NOMO-1 (cell line): ENCODE results near the gene MPRIP.
"Not testable (repeated sequence)": the region's sequence is repeated elsewhere in the genome, so short reads cannot be mapped to it uniquely, and the experiment has no call there.

Source experiments
- DNase-seq, 2 experiments: peaks; one replicate each; lab custom pipeline; 2025; ENCODE audit not compliant: unreplicated experiment in 2 of 2; lab: John Stamatoyannopoulos, UW

MPRIP gene, protein sequence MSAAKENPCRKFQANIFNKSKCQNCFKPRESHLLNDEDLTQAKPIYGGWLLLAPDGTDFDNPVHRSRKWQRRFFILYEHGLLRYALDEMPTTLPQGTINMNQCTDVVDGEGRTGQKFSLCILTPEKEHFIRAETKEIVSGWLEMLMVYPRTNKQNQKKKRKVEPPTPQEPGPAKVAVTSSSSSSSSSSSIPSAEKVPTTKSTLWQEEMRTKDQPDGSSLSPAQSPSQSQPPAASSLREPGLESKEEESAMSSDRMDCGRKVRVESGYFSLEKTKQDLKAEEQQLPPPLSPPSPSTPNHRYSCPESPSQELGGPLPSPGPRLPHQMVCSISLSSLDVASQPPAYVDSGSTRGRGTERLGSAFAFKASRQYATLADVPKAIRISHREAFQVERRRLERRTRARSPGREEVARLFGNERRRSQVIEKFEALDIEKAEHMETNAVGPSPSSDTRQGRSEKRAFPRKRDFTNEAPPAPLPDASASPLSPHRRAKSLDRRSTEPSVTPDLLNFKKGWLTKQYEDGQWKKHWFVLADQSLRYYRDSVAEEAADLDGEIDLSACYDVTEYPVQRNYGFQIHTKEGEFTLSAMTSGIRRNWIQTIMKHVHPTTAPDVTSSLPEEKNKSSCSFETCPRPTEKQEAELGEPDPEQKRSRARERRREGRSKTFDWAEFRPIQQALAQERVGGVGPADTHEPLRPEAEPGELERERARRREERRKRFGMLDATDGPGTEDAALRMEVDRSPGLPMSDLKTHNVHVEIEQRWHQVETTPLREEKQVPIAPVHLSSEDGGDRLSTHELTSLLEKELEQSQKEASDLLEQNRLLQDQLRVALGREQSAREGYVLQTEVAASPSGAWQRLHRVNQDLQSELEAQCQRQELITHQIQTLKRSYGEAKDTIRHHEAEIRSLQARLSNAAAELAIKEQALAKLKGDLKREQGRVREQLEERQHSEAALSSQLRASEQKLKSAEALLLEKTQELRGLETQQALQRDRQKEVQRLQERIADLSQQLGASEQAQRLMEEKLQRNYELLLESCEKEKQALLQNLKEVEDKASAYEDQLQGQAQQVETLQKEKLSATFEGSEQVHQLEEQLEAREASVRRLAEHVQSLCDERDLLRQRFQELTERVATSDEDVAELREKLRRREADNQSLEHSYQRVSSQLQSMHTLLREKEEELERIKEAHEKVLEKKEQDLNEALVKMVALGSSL (N-terminal part only)

DNA sequence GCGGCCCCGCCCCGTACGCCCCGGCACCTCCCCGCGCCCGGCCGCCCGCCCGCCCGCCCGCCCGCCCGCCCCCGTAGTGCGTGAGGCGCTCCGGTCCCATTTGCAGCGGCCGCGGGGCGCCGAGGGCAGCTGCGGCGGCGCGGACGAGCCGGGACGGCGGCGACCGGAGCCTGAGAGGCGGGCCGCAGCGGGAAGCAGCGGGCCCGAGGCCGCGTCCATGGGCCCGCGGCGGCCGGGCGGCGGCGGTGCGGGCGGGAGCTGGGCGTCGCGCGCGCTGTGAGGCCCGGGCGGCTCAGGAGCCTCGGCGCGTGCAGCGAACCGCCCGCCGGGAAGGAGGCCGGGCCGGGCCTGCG lies at the start of gene MPRIP:
Gene MPRIP (plus strand): TSS at position 74 of the 353 bp plus-strand sequence. CDS start 392 bp downstream, outside the sequence.
- no peak for DNase-seq

DNA sequence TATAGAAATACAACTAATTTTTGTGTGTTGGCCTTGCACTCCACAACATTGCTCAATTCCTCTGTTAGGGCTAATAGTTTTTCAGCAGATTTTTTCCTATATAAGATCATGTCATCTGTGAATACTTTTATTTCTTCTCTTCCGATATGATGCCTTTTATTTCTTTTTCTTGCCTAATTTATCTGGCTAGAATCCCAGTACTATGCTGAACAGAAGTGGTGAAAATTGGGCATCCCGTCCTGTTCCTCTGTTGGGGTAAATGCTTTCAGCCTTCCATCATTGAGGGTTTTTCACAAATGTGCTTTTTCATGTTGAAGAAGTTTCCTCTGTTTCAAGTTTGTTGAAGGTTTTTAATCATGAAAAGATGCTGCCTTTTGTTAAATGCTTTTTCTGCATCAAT lies 47.6 kb upstream of the MPRIP start:
- no peak for DNase-seq

DNA sequence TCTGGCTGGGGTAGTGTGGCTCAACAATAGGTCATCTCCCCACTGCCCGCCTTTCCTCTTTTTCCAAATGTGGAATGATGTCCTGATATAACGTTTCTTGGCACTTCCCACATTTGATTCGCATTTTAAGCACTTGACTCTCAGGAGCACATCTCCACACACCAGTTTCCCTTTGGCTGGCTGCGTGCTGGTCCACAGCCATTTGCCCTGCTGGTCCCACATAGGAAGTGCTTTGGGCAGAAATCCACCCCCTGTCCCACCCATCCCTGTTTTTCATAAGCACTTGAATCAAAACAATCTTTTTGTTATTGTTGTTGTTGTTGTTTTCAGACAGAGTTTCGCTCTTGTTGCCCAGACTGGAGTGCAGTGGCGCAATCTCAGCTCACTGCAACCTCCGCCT lies 46.3 kb upstream of the MPRIP start:
- DNase-seq = no peak

DNA sequence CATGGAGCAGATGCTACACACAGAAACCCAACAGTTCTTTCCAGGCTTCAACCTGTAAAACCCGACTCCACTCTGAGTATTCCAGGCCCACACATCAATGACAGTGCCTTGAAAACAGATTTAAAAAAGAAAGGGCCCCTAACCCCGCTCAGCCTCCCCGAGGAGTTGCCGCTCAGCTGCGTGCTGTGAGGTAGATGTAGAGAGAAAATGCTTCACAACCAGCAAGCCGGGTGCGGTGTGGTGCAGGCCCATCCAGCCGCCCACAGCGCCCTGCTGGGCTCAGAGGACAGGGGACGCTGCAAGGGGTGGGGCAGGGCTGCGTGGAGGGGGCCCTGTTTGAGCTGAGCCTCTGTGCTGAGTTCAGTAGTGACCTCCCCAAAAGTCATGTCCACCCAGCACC lies 45.5 kb upstream of the MPRIP start:
- not testable (repeated sequence) for DNase-seq

DNA sequence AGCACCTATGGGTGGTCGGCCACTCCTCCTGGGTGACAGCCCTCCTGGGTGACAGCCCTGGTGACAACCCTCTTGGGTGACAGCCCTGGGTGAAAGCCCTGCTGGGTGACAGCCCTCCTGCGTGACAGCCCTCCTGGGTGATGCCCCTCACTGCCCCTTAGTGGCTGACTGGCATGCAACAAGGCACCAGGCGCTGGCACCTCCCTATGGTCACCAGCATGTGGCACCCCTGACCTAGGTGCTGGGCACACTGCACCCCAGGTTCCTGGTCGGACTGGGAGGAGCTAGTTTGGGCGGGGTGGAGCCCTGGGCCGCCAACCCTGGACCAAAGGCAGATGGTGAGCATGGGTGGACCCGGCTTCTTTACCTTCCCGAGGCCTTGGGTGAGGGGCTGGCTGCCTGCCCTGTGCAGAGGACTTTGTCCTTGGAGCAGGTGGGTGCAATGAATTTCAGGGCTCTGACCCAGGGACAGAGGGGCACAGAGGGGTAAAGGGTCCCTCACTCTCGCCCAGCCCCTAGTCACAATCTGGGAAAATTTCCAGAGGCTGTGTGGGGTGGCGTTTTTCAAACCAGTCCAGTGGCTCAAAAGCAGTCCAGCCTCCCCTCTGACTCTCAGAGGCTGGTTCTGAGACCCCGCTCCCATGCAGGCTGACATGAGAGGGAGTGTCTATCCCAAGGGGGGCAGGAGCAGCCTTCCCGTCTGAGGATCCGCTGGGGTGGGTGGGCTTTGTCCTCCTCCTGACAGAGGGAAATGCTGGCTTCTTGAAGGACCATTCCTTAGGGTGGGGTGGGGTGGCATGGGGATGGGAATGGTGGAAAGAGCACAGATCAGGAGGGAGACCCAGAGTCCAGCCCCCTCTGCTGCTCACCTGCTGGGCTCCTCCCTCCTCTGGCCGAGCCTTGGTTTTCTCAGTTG lies 44.5 kb upstream of the MPRIP start:
- no peak for DNase-seq

DNA sequence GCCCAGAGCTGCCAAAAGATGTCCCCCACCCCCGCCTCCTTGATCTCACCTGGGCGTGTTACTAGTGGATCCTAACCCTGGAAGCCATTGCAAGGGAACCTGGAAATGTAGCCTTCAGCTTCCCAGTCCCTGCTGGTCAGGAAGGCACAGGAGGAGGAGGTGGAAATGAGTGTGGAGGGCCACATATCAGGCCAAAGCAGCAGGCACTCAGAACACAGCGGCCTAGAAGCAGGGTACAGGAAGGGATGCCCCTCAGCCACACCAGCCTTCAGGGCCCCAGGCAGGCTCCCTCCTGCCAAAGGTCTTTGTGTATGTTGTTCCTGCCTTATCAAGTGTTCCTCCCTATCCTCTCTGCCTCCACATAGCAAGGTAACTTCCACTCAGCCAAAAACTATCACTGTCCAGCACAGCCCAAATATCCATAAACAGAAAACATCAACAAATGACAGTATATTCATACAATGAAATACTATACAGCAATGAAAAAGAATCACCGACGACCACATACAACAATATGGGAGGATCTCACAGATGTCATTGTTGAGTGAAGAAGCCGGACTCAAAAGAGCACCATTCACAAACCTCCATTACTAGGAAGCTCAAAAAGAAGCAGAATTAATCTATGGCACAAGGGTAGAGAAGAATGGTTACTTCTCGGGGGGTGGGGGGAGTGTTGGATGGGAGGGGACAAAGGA lies 42.2 kb upstream of the MPRIP start:
- no peak for DNase-seq

DNA sequence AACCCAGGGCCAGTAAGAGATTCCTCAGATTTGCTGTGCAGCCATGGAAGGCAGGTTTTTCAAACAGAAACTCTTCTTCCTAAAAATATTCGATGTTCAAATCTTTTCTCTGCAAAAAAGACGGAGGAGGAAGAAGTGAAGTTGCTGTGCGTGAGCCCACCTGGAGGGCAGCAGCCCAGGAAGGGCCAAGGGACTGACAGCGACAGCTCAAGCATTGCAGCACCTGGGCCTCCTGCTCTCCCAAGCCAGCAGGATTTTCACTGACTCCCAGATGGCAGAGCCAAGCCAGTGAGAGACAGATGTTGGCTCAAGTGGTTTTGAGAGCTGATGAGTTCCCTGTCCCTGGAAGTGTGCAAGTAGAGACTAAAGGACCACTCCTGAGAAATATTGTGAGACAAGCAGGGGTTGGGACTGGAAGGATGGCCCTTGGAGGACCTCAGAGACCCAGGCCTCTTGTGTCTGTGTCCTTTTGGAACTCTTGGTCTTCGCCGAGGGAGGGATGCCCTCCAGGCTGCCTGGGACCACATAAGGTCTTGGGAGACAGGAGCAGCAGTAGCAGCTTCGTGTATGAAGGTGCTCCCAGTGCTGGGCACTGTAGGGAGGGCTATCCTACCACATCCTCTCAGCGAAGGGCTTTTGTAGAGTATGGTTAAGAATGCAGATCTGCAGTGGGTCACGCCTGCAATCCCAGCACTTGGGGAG lies 41.0 kb upstream of the MPRIP start:
- no peak for DNase-seq

DNA sequence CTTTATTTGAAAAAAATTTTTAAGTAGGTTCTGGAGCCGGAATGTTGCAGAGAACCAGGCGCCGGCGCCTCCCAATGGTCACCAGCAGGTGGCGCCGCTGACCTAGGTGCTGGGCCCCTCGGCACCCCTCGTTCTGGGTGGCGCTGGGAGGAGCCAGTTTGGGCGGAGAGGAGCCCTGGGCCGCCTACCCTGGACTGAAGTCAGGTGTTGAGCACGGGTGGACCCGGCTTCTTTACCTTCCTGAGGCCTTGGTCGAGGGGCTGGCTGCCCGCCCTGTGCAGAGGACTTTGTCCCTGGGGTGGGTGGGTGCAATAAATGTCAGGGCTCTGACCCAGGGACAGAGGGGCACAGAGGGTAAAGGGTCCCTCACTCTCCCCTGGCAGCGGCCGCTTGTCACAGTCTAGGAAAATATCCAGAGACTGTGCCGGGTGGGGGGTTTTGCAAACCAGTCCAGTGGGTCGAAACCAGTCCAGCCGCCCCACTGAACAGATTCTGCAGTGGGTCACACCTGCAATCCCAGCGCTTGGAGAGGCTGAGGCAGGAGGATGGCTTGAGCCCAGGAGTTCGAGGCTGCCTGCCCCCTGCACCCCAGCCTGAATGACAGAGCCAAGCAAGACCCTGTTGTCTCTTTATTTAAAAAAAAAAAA lies 40.3 kb upstream of the MPRIP start:
- DNase-seq = peak; percentile 37 to 52

DNA sequence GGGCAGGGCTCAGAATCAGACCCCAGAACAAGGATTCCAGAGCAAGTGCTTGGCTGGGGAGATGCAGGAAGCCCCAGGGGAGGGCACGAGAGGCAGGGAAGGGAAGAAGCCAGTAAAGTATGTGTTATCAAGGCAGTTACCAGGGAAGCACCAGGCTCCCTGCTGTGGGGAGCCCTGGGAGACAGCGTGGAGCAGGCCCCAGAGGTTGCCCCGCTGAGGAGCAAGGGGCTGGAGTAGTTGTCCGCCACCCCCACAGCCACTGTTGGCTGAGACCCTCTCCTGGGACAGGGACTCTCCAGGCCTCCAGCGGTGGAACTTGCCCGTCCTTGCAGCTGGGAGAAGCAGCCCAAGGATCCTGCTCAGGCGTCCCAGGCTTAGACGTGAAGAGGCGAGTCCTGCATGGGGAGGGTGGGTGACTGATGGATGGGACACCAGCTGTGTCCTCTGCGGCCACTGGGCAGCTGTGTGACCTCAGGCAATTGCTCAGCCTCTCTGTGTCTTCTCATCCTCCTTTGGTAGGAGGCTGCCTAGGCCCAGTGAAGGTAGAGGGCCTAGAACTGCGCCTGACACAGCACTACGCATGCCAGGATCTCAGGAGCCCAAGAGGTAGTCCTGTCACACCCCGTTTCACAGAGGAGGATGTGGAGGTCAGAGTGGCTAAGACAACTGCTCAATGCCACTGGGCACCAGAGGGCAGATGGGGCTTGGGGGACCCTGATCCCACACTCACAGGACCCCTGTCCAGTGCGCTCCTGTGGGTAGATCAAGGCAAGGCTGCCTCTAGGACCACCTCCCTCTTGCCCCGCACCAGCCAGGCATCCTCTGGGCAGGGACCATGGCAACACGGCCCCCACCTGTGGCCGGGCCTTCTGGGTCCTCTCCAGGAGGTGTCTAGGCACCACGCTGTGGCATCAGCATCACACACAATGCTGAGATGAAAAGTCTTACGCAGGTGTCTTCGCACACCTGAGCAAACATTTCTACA lies 39.2 kb upstream of the MPRIP start:
- not testable (repeated sequence) for DNase-seq

DNA sequence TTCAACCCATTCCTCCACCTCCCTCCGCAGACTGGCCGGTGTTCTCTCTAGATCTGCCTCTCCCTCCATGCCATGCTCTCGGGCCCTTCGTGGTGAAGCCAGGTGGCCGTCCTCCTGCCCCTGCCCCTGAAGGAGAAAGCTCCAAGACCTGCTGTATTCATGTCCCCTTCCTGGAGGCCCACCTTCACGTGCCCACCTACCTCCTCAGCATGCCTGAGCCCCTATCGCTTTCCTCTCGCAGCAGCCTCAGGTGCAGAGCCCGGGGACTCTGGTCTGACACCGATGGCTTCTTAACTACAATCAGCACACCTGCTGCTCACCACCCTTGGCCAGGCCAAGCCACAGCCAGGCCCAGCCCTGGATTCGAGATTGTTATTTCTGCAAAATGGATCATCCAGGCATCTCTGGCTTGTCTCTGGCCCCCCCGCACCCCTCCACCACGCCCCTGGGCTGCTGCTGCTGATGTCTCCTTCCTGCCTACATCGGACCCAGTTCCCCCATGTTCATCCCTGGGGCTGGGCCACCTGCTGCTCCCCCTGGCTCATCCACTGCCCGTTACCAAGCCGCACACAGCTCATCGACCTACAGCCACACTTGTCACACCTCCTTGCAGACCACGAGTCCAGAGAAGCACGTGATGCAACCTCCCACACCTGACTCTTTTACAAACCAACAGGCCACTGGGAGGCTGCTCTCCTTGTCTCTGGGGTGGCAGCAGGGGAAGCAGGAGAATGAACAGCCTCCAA lies 37.8 kb upstream of the MPRIP start:
- DNase-seq = no peak

DNA sequence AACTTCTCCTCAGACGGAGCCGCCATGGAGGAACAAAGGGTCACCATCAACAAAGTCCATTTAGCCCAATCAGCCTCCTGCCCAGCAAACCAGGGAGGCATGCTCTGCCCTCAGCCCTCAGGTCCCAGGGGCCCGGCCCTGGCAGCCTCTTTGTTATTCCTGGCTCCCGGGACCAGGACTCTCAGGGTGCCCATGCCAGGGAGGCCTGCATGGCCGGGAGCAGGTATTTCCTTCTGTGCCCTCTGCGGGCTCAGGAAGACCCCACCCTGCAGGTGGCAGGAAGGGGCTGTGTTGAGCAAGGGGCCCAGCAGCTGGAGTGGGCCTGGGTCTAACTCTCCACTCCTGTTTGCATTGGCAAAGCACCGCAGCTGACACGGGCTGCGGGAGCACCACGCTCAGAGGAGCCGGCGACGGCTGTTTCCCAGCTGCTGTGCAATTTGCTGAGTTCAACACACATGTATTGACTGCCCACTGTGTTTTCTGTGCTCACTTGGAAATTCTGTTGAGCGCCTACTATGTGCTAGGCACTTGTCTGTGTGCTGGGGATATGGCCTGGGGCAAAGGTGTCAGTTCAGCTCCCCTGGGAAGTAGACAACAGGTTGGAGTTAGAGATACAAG lies 37.2 kb upstream of the MPRIP start:
- not testable (repeated sequence) for DNase-seq

DNA sequence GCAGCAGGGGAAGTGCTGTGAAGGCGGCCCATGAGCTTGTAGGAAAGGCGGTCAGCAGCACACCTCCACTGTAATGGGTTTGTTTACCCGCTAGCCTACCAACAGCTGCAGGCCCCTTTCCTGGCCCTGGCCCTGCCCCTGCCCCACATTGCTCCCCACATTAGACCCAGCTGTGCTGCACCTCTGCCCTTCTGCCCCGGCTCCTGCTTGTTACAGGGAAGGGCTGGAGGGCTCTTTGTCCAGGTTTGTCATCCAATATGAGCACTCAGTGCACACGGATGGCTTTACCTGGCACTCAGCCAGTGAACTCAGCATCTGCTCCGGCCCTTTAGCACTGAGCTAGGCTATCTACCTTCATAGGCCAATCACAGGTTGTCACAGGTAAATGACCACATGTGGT lies 34.4 kb upstream of the MPRIP start:
- not testable (repeated sequence) for DNase-seq

DNA sequence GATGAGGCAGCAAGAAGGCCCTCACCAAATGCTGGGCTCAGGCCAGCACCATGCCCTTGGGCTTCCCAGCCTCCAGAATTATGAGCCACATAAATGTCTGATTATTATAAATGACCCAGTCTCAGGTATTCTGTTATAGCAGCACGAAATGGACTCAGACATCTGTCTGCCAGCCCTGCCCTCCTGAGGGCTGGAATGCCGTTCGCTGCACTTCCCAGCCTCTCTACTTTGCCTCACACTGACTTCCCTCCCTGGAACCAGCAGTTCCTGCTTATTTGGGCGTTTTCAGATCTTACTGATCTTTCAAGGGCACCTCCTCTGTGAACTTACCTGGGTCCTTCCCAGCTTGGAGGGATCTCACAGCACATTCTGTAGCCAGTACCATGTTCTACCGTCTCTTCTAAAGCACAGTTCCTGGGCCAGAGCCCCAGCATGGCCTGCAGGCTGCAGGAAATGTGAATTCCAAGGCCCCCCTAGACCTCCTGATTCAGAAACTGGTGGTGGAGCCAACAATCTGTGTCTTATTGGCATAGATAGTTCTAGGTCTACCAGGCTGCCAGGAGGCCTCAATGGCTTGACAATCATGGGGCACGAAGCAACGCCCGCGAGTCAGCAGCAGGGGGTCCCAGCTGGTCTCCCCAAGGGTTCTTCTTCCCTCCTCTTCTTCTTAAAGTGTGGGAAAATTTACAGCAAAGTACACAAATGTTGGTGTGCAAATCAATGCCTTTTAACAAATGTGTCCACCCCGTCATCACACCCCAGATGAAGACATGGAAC lies 33.4 kb upstream of the MPRIP start:
- not testable (repeated sequence) for DNase-seq

DNA sequence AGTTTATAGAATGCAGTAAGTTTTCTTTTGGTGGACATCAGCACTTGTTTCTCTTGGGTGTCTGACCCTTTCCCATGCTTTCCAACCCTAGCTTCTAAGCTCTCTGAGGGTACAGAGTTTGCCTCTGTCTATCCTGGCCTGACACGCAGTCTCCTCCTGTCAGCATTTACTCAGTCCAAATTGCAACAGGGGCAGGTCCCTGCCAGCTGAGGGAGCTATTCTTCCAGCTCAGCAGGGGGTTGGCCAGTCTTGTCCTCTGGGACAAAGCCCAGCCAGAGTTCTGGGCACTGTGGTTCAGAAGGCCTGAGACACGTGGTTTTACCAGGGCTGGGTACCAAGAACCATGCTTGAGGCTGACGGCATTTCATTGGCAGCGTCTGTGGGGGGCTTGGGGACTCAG lies 32.3 kb upstream of the MPRIP start:
- DNase-seq = not testable (repeated sequence)

DNA sequence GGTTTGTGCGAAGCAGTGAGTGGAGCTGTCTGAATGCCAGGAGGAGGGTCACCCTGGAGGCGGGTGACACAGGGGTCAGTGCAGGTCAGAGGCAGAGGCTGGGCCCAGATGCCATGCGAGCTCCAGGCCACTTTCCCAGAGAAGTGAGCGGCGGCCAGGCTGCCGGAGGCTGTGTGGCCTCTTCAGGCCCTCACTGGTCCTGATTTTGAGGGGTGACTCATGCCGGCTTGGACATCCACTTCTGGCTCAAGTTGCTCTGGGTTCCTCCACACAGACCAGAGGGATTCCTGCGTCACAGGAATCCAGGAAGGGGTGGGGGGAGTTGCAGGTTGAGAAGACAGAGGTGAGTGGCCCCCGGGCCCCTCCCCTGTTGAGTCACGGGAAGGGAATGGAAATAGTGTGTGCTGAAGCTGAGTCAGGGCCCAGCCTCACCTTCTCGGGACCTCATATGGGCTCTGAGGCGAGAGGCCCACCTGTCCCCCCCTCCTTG lies 31.7 kb upstream of the MPRIP start:
- DNase-seq = not testable (repeated sequence)
